GM19351 (cell line): ENCODE data around the gene ZNF154.
A peak's percentile ranks its signal among the peaks of the same experiment; 100 is the strongest.
"Not testable (repeated sequence)": the region's sequence is repeated elsewhere in the genome, so short reads cannot be mapped to it uniquely, and the experiment has no call there.

Experiments
- ATAC-seq: cut with Tn5 transposase; IDR thresholded peaks from one replicate; pipeline ENCODE4 v1.9.1; 2021; ENCODE audit warnings: mild to moderate bottlenecking, moderate library complexity; ENCODE audit not compliant: unreplicated experiment

Gene ZNF154

DNA sequence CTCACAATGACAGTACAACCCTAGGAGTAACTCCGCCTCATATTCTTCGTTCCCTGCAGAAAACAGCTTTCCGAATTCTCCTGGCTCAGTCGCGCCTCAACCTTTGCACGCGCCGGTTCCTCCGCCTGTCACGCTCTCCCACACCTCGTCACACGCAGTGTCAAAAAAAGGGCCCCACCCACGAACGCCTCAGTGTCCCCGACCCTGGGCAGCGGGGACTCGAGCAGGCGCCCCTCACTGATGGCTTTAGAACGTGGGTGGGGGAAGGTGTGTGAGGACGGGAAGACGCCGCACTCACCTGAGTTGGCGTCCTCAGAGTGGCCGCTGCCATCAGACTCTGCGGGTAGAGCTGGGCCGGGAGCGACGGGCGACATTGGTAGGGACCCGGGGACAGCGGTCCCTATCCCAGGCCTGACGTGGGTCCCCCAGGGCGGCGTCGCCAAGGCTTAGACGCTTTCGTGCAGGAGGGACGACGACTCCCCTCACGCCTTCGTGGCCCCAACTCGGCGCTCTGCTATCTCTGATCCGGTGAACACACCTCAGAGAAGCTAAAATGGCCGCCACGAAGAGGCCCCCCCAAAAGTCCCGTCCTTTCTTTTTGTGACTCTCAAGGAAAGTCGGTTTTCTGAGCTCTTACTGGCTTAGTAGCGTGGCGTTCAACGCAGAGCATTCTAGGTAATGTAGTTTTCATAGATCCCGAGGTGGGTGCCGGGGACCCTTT is at the start of gene ZNF154:
TSS of gene ZNF154 (minus strand) at position 564 of the 721 bp plus-strand sequence. CDS start at position 331, 233 bp downstream.
- ATAC-seq: no peak

DNA sequence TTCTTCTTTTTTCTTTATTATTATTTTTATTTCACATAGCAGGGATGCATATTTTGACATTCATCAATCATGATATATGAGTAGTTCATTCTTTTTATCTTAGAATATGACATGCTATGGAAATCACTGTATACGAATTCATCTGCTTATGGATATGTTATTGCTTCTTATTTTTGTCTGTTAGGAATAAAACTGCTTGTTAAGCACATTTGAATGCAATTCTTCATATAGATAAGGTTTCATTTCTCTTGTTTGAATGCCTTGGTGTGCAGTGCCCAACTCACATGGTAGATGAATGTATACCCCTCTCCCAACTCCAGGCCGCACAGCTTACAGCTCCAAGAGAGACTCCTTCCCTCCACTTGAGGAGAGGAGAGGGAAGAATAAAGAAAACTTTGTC is 48.9 kb upstream of the ZNF154 start:
- ATAC-seq: no peak

DNA sequence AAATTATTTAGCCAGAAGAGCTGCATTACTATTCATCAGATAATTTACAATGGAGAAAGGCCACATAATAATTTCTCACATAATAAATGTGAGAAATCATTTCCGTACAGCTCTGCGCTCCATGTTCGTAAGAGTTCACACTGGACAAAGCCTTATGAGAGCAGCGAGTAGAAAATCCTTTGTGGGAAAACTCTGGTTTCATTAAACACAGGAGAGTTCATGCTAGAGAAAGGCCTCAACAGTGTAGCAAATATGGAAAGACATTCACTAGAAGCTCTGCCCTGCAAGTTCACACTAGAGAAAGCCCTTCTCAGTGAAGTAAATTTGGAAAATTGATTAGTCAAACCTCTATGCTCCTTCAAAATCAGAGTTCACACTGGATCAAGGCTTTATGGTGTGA is 46.0 kb upstream of the ZNF154 start:
- ATAC-seq: no peak

- no peak for ATAC-seq
Measured at GRCh38 chr19:57754091-57754673, 45.2 kb upstream of the ZNF154 start.

- ATAC-seq: no peak
Measured at GRCh38 chr19:57748029-57748428, 39.0 kb upstream of the ZNF154 start.

- ATAC-seq: no peak
Measured at GRCh38 chr19:57747472-57747807, 38.4 kb upstream of the ZNF154 start.

DNA sequence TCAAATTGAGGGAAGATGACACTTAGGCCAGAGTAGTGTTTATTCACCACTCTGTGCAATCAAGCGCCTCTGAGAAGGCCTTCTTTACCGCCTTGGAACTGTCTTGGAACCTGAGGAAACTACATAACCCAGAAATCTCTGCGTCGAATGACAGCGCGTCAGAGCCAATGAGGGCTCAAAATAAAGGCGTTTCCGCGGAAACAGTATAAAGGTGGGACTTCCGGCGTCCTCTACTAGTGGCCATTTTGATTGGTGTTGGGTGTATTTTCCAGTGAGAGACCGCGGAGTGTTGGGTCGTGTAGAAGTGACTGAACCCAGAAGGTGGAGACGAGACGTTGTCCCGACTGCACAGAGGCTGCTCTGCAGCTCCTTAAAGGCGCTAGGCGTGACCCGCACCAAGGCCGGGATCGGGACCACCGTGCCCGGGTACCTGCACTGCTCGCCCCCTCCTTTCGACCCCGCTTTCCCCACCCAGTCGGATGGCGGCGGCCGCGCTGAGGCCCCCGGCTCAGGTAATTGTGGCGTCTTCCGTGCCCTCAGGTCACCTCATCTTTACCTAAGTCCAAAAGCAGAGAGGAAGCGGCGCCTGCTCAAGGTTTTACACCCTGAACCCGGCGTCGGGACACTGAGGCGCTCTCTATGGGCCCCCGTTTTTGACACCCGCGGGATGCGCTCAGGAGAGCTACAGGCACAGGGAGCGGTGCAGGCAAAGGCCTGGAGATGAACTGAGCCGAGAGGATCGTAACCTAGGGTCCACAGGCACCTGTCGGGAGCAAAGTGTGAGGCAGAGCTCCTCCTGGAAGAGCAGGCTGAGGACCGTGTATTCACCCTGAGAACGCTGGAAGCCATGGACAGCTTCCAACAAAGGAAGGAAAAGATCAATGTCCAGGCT is 37.8 kb upstream of the ZNF154 start, which contains the start of gene ZNF776:
TSS of gene ZNF776 (plus strand) at position 236 of the 892 bp plus-strand sequence. CDS start at position 480, 244 bp downstream.
- ATAC-seq: peak; percentile 96

DNA sequence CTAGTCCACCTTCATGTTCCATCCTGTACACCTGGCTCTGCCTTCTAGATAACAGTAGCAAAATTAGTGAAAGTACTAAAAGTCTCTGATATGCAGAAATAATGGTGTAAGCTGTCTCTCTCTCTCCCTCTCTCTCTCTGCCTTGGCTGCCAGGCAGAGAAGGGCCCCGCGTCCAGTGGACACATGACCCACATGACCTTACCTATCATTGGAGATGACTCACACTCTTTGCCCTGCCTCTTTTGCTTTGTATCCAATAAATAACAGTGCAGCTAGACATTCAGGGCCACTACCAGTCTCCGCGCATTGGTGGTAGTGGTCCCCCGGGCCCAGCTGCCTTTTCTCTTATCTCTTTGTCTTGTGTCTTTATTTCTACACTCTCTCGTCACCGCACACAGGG is 29.8 kb upstream of the ZNF154 start:
- ATAC-seq: not testable (repeated sequence)

DNA sequence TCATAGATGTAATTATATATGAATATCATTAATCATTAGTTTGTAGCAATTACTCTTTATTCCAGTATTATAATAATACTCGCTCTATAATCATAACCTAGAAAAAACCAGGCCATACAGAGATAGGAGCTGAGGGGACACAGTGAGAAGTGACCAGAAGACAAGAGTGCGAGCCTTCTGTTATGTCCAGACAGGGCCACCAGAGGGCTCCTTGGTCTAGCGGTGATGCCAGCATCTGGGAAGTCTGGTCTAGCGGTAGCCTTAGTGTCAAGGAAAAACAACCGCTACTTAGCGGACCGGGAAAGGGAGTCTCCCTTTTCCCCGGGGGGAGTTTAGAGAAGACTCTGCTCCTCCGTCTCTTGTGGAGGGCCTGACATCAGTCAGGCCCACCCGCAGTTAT is 29.3 kb upstream of the ZNF154 start:
- ATAC-seq: not testable (repeated sequence)

DNA sequence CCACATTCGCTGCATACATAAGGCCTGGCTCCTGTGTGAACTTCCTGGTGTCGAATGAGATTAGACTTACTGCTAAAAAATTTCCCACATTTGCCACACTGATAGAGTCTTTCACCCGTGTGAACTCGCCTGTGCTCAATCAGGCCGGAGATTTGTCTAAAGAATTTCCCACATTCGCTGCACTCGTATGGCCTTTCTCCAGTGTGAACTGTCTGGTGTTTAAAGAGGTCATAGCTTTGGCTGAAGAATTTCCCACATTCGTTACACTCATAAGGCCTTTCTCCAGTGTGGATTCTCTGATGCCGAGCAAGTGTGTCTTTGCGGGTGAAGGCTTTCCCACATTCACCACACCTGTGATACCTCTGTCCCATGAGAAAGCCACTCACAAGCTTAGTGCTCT is 11.9 kb upstream of the ZNF154 start:
- no peak for ATAC-seq

- no peak for ATAC-seq
Measured at GRCh38 chr19:57719901-57720519, 11.0 kb upstream of the ZNF154 start.

DNA sequence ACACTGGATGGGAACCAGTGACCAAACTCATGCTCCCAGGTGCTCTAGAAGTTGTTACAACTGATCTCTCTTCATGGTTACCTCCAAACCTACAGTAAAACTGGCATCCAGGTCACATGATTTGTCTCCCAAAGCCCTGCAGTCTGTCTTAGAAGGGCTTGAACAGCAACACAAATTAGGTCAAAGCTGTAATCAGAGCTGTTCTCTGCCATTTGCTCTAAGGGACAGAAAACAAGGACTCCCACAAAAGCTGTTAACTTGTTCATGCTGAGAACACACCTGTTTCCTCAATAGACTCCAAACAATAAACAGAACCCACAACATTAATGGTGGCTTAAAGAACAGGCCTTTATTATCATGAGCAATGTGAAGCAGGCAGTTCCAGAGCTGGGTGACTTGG is 10.4 kb upstream of the ZNF154 start:
- no peak for ATAC-seq

GRCh38 chr19:57712222-57712621 is 3.2 kb upstream of the ZNF154 start:
- no peak for ATAC-seq

GRCh38 chr19:57709616-57710015 is 612 bp upstream of the ZNF154 start:
- ATAC-seq: no peak

GRCh38 chr19:57706346-57706745 is 2.7 kb downstream of the ZNF154 start:
- ATAC-seq: no peak

DNA sequence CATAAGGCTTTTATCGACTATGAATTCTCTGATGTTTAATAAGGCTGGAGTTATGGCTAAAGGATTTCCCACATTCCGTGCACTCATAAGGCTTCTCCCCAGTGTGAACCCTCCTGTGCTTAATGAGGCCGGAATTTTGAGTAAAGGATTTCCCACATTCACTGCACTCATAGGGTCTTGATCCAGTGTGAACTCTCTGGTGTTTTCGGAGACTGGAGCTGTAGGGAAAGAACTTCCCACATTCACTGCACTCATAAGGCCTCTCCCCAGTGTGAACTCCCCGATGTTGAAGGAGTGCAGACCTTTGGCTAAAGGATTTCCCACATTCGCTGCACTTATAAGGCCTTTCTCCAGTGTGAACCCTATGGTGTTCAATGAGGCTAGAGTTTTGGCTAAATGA is 7.4 kb downstream of the ZNF154 start:
- no peak for ATAC-seq

DNA sequence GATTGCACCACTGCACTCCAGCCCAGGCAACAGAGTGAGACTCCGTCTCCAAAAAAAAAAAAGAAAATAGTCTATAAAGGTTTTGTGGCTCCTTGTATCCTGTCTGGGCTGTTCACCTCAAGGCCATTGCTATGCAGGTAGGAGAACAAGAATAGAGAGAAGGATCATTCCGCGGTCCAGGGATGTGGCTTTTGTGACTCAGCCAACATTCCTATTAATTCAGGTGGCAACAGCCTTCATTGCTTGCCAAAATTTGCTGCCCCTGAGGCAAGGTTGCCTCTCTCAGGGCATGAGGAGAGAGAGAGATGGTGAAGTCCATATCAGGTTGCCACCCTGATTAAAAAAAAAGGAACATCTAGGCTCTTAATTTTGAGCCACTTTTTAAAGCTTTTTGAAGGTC is 19.3 kb downstream of the ZNF154 start:
- no peak for ATAC-seq

DNA sequence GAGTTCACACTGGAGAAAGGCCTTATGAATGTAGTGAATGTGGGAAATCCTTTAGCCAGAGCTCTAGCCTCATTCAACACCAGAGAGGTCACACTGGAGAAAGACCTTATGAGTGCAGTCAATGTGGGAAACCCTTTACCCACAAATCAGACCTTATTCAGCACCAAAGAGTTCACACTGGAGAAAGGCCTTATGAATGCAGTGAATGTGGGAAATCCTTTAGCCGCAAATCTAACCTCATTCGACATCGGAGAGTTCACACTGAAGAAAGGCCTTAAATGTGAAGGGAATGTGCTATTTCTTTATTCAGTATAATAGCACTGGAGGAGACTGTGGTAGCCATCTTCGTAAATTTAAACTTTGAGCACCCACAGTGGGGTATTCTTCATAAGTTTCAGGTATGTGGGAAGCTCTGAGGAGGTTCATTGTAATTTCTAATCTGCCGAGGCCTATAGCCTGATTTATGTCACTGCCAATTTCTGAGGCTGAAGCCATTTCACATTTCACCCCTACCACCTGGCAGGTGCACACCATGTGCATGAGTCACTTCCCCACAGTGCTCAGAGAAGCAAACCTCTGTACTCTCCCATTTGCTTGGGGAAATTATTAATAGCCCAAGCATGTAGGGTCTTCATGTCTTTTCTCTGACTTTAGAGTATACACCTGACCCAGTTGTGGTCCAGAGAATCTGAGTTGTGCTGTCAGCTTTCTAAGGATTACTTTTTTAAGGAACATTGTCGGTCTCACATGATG is 20.8 kb downstream of the ZNF154 start:
- no peak for ATAC-seq

- ATAC-seq: no peak
Measured at GRCh38 chr19:57687363-57688010, 21.5 kb downstream of the ZNF154 start.

- ATAC-seq: no peak
Measured at GRCh38 chr19:57686727-57687126, 22.3 kb downstream of the ZNF154 start.
